HepG2 (cell line): ENCODE data around the gene DNAJC8. TPM values are rescaled to one million over a fixed set of nuclear protein-coding genes. Genes with fewer than 3 reads are reported as not detected.

ENCODE experiments used
- ATAC-seq: fragments of 200-7000 bp; cut with Tn5 transposase; 3 replicates; pipeline ENCODE4 v1.9.1; 2020; ENCODE audit warnings: mild to moderate bottlenecking, moderate library complexity
- BruUV-seq: library from RNA; stranded (reverse); fragments of 400-500 nt; replicated peaks from 2 replicates; lab custom pipeline; 2021; lab: Mats Ljungman, UMichigan
- CTCF ChIA-PET: fragments of 300-600 bp; formaldehyde crosslinking; extraction: SDS; loops from one replicate; lab custom pipeline; 2021; ENCODE audit warnings: low total read pairs, inconsistent platforms, low intra/inter-chr PET ratio; lab: Yijun Ruan, JAX
- POLR2A ChIA-PET: fragments of 350-600 bp; sonication (Branson Sonifier 250); formaldehyde crosslinking; loops from one replicate; lab custom pipeline; 2020; ENCODE audit warnings: antibody characterized with exemption, inconsistent platforms; lab: Yijun Ruan, JAX
- DNase-seq: peaks from one replicate; pipeline ENCODE4 v3.0.0-alpha.2; 2015; ENCODE audit warnings: low spot score
- FAIRE-seq: peaks from 3 replicates; lab custom pipeline; 2011; peaks lifted over from hg19 to GRCh38; lab: Jason Lieb, UNC
- H2AFZ ChIP-seq: one replicate; pipeline ENCODE4 v1.6.1; 2011; ENCODE audit warnings: low read length, inconsistent platforms
- H3K27ac ChIP-seq: fragments of 300-600 bp; 3 replicates; pipeline ENCODE4 v1.8.0; 2011; ENCODE audit warnings: mixed run types, mild to moderate bottlenecking, mixed read lengths, low read length, inconsistent platforms; ENCODE audit not compliant: insufficient read depth; ENCODE audit errors: extremely low read length
- H3K27me3 ChIP-seq, 2 experiments: fragments of 200-600 bp in 1 of 2; 2 replicates in 1 of 2; 3 replicates in 1 of 2; pipeline versions ENCODE4 v1.6.0 to v1.8.0; 2011; ENCODE audit warnings: low read length in 2 of 2, mild to moderate bottlenecking in 2 of 2, moderate library complexity in 2 of 2, inconsistent platforms in 1 of 2; ENCODE audit not compliant: insufficient read depth in 2 of 2, control insufficient read depth in 1 of 2
- H3K36me3 ChIP-seq, 2 experiments: fragments of 200-600 bp in 1 of 2; replicated peaks in 1 of 2; 2 replicates in 1 of 2; 3 replicates in 1 of 2; pipeline versions ENCODE4 v1.5.1 to v1.8.0; 2011; ENCODE audit warnings: low read length in 2 of 2, inconsistent platforms in 1 of 2; ENCODE audit not compliant: insufficient read depth in 2 of 2, control insufficient read depth in 1 of 2
- H3K4me1 ChIP-seq: 2 replicates; pipeline ENCODE4 v1.5.1; 2012; ENCODE audit warnings: low read length, inconsistent platforms; ENCODE audit not compliant: insufficient read depth
- H3K4me2 ChIP-seq: 2 replicates; pipeline ENCODE4 v1.6.0; 2011; ENCODE audit warnings: low read depth, low read length, inconsistent platforms
- H3K4me3 ChIP-seq, 3 experiments: fragments of 200-600 bp in 1 of 3; sonication (generic), shearing (Covaris generic) in 1 of 3; replicated peaks in 1 of 3; 2 replicates each; pipeline ENCODE4 v1.5.1; 2011 to 2016; ENCODE audit warnings: low read length in 3 of 3, inconsistent platforms in 2 of 3, low read depth in 2 of 3, mild to moderate bottlenecking in 2 of 3, control low read depth in 1 of 3, mixed read lengths in 1 of 3; ENCODE audit not compliant: insufficient read depth in 1 of 3
- H3K79me2 ChIP-seq: one replicate; pipeline ENCODE4 v1.6.1; 2011; ENCODE audit warnings: low read length, inconsistent platforms; ENCODE audit not compliant: insufficient read depth
- H3K9ac ChIP-seq: 2 replicates; pipeline ENCODE4 v1.6.0; 2011; ENCODE audit warnings: mild to moderate bottlenecking, low read depth, low read length, inconsistent platforms; ENCODE audit not compliant: insufficient read depth
- H3K9me3 ChIP-seq: 2 replicates; pipeline ENCODE4 v1.5.1; 2012; ENCODE audit warnings: mild to moderate bottlenecking, low read length
- H4K20me1 ChIP-seq: 2 replicates; pipeline ENCODE4 v1.6.0; 2011; ENCODE audit warnings: inconsistent platforms, mild to moderate bottlenecking, low read length, moderate library complexity; ENCODE audit not compliant: insufficient read depth
- GTF2F1 ChIP-seq: fragments of 150-350 bp; IDR thresholded peaks from 2 replicates; pipeline ENCODE4 v1.6.1; 2014; ENCODE audit warnings: low read length
- RAD51 ChIP-seq: fragments of 450-650 bp; IDR thresholded peaks from 2 replicates; pipeline ENCODE4 v1.6.1; 2016; ENCODE audit warnings: borderline replicate concordance
- SP1 ChIP-seq, 2 experiments: fragments of 450-650 bp in 1 of 2; sonication (generic) in 1 of 2; formaldehyde crosslinking in 1 of 2; IDR thresholded peaks; 2 replicates each; pipeline versions ENCODE4 v1.4.0 to v1.6.1; 2016 to 2020; ENCODE audit warnings: missing genetic modification reagents in 1 of 2
- ZNF703 ChIP-seq: sonication (generic); formaldehyde crosslinking; IDR thresholded peaks from 2 replicates; pipeline ENCODE4 v1.5.1; 2020; ENCODE audit warnings: missing genetic modification reagents, mild to moderate bottlenecking, moderate library complexity, borderline replicate concordance
- WGBS: methylation state at CpG from one replicate; pipeline ENCODE4 v1.1.6; 2017; ENCODE audit warnings: low lambda C conversion rate; 5-methylcytosine and 5-hydroxymethylcytosine counted together
- in situ Hi-C: cut with HindIII; loops from 2 replicates; pipeline ENCODE4 v1.10.0; 2017; ENCODE audit warnings: low pct_unique_long_range_greater_than_20kb; ENCODE audit not compliant: extremely low pct_ligation_motif_present
- intact Hi-C: fragments of 100-400 bp; cut with micrococcal nuclease; formaldehyde crosslinking; loops from one replicate; pipeline ENCODE4 v1.10.0; 2022; ENCODE audit not compliant: unreplicated experiment
- polyA plus RNA-seq, 8 experiments: library from polyadenylated mRNA; depleted of rRNA in 3 of 8; stranded (reverse) in 7 of 8; unstranded in 1 of 8; fragments of >200 nt; fragmentation: Illumina TruSeq in 4 of 8; extraction: Trizol in 4 of 8; gene quantifications; 2 replicates each; pipeline versions ENCODE4 v1.2.1 to v1.2.3, GENCODE V29; 2011 to 2016; ENCODE audit warnings: low read depth in 4 of 8, missing spikeins in 1 of 8, mixed read lengths in 1 of 8; ENCODE audit not compliant: insufficient read depth in 1 of 8
- total RNA-seq, 5 experiments: library from RNA; depleted of rRNA; stranded (reverse); fragments of >200 nt; fragmentation: Illumina TruSeq; extraction: Trizol; gene quantifications; 2 replicates each; pipeline ENCODE4 v1.2.3, GENCODE V29; 2016; ENCODE audit warnings: low read depth in 1 of 5
- TF ChIP-seq, protein P1 (sequence below): sonication (generic); formaldehyde crosslinking; IDR thresholded peaks from 2 replicates; pipeline ENCODE4 v1.4.0; 2020; ENCODE audit warnings: low read depth, missing genetic modification reagents
- TF ChIP-seq, protein P2 (sequence below): sonication (generic); formaldehyde crosslinking; IDR thresholded peaks from 2 replicates; pipeline ENCODE4 v1.9.0; 2021; ENCODE audit warnings: mild to moderate bottlenecking, missing genetic modification reagents
- TF ChIP-seq, protein P3 (sequence below): sonication (generic); IDR thresholded peaks from 2 replicates; pipeline ENCODE4 v1.6.1; 2016; ENCODE audit warnings: low read depth, borderline replicate concordance
- TF ChIP-seq, protein P4 (sequence below): sonication (generic); formaldehyde crosslinking; IDR thresholded peaks from 2 replicates; pipeline ENCODE4 v1.4.0; 2020; ENCODE audit warnings: missing genetic modification reagents

The DNAJC8 gene
- total and polyA plus RNA-seq, 2 of the 13 experiments (the other 11 are each of a cell fraction or from before 2014, with no cell fraction given), result 54.5 to 126 TPM

DNA sequence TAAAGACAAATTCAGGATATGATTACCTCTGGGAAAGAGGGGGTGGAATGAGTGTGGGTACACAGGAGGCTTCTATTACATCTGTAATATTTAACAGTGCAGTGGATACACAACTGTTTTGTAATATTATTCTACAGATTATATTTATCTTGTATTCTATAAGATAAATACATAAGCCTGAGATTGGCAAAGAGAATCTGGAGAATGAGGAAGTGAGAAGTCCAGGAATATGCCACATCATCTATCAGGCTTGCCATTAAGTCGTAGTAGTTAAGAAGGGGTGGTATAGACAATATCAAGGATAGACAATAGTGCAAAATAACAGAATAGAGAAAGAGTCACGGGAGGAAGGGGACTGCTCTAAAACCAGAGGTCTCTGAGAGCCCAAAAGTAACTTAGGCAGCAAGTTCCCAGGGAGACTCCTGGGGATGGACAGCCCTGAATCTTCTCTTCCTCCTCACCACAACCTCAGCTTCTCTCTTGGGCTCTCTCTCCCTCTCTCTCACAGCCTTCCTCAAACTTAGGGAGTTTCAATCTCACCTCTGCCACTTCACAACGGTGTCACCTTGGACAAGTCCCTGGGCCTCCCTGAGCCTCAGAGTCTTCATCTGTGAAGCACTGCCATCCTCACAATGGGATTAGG, 42.4 kb downstream of the DNAJC8 start:
- no TSS peak for BruUV-seq
- no peaks in the 10 kb centered on the region for H3K9me3 ChIP-seq
- intact Hi-C loops (no loop called here), in situ Hi-C loops (no loop called here)
- H3K9ac ChIP-seq, result no peak overlapping the region
- ChIA-PET POLR2A (no interaction called here), CTCF (no interaction called here)
- H3K27ac ChIP-seq, result no peak overlapping the region
- no peaks in the 10 kb centered on the region for H3K27me3 ChIP-seq
- no peaks in the 10 kb centered on the region for H4K20me1 ChIP-seq
- H3K4me3 ChIP-seq, result peak overlapping the region in 2 of 3 experiments; percentile 18 to 35; a peak in 3 of 6 replicates
- H2AFZ ChIP-seq, result no peak overlapping the region
- WGBS, result 14% methylated on average over 3 of the region's 3 CpGs
- ATAC-seq (no peak), FAIRE-seq (no peak), DNase-seq (no peak)
- no peaks in the 10 kb centered on the region for H3K36me3 ChIP-seq
- peak overlapping the region; percentile 56 for H3K4me2 ChIP-seq
- no peaks in the 10 kb centered on the region for H3K79me2 ChIP-seq
- peaks cover 34% of the 10 kb centered on the region for H3K4me1 ChIP-seq
- TF ChIP-seq ZNF703, result no peak
- no peak for TF ChIP-seq RAD51
- TF ChIP-seq, protein P1, sequence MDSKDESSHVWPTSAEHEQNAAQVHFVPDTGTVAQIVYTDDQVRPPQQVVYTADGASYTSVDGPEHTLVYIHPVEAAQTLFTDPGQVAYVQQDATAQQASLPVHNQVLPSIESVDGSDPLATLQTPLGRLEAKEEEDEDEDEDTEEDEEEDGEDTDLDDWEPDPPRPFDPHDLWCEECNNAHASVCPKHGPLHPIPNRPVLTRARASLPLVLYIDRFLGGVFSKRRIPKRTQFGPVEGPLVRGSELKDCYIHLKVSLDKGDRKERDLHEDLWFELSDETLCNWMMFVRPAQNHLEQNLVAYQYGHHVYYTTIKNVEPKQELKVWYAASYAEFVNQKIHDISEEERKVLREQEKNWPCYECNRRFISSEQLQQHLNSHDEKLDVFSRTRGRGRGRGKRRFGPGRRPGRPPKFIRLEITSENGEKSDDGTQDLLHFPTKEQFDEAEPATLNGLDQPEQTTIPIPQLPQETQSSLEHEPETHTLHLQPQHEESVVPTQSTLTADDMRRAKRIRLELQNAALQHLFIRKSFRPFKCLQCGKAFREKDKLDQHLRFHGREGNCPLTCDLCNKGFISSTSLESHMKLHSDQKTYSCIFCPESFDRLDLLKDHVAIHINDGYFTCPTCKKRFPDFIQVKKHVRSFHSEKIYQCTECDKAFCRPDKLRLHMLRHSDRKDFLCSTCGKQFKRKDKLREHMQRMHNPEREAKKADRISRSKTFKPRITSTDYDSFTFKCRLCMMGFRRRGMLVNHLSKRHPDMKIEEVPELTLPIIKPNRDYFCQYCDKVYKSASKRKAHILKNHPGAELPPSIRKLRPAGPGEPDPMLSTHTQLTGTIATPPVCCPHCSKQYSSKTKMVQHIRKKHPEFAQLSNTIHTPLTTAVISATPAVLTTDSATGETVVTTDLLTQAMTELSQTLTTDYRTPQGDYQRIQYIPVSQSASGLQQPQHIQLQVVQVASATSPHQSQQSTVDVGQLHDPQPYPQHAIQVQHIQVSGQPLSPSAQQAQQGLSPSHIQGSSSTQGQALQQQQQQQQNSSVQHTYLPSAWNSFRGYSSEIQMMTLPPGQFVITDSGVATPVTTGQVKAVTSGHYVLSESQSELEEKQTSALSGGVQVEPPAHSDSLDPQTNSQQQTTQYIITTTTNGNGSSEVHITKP (CRISPR knock-in tag), result no peak
- TF ChIP-seq, protein P2, sequence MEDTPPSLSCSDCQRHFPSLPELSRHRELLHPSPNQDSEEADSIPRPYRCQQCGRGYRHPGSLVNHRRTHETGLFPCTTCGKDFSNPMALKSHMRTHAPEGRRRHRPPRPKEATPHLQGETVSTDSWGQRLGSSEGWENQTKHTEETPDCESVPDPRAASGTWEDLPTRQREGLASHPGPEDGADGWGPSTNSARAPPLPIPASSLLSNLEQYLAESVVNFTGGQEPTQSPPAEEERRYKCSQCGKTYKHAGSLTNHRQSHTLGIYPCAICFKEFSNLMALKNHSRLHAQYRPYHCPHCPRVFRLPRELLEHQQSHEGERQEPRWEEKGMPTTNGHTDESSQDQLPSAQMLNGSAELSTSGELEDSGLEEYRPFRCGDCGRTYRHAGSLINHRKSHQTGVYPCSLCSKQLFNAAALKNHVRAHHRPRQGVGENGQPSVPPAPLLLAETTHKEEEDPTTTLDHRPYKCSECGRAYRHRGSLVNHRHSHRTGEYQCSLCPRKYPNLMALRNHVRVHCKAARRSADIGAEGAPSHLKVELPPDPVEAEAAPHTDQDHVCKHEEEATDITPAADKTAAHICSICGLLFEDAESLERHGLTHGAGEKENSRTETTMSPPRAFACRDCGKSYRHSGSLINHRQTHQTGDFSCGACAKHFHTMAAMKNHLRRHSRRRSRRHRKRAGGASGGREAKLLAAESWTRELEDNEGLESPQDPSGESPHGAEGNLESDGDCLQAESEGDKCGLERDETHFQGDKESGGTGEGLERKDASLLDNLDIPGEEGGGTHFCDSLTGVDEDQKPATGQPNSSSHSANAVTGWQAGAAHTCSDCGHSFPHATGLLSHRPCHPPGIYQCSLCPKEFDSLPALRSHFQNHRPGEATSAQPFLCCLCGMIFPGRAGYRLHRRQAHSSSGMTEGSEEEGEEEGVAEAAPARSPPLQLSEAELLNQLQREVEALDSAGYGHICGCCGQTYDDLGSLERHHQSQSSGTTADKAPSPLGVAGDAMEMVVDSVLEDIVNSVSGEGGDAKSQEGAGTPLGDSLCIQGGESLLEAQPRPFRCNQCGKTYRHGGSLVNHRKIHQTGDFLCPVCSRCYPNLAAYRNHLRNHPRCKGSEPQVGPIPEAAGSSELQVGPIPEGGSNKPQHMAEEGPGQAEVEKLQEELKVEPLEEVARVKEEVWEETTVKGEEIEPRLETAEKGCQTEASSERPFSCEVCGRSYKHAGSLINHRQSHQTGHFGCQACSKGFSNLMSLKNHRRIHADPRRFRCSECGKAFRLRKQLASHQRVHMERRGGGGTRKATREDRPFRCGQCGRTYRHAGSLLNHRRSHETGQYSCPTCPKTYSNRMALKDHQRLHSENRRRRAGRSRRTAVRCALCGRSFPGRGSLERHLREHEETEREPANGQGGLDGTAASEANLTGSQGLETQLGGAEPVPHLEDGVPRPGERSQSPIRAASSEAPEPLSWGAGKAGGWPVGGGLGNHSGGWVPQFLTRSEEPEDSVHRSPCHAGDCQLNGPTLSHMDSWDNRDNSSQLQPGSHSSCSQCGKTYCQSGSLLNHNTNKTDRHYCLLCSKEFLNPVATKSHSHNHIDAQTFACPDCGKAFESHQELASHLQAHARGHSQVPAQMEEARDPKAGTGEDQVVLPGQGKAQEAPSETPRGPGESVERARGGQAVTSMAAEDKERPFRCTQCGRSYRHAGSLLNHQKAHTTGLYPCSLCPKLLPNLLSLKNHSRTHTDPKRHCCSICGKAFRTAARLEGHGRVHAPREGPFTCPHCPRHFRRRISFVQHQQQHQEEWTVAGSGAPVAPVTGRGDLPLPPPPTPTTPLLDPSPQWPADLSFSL (CRISPR knock-in tag), result no peak
- no peak for TF ChIP-seq SP1 (IDR thresholded peaks at IDR 0.05)
- TF ChIP-seq SP1 (CRISPR knock-in tag; IDR thresholded peaks at IDR 0.05), result no peak
- TF ChIP-seq, protein P3, sequence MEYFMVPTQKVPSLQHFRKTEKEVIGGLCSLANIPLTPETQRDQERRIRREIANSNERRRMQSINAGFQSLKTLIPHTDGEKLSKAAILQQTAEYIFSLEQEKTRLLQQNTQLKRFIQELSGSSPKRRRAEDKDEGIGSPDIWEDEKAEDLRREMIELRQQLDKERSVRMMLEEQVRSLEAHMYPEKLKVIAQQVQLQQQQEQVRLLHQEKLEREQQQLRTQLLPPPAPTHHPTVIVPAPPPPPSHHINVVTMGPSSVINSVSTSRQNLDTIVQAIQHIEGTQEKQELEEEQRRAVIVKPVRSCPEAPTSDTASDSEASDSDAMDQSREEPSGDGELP, result no peak
- TF ChIP-seq GTF2F1, result no peak
- TF ChIP-seq, protein P4, sequence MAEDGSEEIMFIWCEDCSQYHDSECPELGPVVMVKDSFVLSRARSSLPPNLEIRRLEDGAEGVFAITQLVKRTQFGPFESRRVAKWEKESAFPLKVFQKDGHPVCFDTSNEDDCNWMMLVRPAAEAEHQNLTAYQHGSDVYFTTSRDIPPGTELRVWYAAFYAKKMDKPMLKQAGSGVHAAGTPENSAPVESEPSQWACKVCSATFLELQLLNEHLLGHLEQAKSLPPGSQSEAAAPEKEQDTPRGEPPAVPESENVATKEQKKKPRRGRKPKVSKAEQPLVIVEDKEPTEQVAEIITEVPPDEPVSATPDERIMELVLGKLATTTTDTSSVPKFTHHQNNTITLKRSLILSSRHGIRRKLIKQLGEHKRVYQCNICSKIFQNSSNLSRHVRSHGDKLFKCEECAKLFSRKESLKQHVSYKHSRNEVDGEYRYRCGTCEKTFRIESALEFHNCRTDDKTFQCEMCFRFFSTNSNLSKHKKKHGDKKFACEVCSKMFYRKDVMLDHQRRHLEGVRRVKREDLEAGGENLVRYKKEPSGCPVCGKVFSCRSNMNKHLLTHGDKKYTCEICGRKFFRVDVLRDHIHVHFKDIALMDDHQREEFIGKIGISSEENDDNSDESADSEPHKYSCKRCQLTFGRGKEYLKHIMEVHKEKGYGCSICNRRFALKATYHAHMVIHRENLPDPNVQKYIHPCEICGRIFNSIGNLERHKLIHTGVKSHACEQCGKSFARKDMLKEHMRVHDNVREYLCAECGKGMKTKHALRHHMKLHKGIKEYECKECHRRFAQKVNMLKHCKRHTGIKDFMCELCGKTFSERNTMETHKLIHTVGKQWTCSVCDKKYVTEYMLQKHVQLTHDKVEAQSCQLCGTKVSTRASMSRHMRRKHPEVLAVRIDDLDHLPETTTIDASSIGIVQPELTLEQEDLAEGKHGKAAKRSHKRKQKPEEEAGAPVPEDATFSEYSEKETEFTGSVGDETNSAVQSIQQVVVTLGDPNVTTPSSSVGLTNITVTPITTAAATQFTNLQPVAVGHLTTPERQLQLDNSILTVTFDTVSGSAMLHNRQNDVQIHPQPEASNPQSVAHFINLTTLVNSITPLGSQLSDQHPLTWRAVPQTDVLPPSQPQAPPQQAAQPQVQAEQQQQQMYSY (CRISPR knock-in tag), result no peak
